ENCODE results near the gene ATP8B4. TPM values are rescaled to one million over a fixed set of nuclear protein-coding genes. Genes with fewer than 3 reads are reported as not detected.

The ATP8B4 gene
- total and polyA plus RNA-seq, 12 donors: 0.39 to 5.3 (median 1.6) TPM

DNA sequence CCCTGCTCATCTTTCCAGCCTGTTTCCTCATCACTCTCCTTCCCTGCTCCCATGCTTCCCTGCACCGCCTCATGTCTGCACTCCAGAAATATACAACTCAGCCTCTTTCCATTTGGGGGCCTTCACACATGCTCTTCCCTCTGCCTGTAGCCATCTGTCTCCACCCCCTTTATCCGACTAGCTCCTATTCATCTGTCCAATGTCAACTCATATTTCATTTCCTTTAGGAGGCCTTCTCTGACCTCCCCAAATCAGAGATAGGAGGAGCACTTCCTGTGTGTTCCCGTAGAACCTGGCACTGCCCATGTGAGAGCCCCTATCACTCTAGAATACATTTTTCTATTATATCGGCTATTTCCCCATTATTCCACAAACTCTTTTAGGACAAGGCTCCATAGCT, 10.6 kb downstream of the ATP8B4 start:
- 61 to 66% methylated on average over 4 of the region's 4 CpGs for WGBS, 2 donors
- TF ChIP-seq, protein P1, sequence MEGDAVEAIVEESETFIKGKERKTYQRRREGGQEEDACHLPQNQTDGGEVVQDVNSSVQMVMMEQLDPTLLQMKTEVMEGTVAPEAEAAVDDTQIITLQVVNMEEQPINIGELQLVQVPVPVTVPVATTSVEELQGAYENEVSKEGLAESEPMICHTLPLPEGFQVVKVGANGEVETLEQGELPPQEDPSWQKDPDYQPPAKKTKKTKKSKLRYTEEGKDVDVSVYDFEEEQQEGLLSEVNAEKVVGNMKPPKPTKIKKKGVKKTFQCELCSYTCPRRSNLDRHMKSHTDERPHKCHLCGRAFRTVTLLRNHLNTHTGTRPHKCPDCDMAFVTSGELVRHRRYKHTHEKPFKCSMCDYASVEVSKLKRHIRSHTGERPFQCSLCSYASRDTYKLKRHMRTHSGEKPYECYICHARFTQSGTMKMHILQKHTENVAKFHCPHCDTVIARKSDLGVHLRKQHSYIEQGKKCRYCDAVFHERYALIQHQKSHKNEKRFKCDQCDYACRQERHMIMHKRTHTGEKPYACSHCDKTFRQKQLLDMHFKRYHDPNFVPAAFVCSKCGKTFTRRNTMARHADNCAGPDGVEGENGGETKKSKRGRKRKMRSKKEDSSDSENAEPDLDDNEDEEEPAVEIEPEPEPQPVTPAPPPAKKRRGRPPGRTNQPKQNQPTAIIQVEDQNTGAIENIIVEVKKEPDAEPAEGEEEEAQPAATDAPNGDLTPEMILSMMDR (IDR thresholded peaks at IDR 0.05): no peak
- H3K27ac ChIP-seq: peak overlapping the region in 6 of 10 donors; percentile 1 to 88 (median 28)

DNA sequence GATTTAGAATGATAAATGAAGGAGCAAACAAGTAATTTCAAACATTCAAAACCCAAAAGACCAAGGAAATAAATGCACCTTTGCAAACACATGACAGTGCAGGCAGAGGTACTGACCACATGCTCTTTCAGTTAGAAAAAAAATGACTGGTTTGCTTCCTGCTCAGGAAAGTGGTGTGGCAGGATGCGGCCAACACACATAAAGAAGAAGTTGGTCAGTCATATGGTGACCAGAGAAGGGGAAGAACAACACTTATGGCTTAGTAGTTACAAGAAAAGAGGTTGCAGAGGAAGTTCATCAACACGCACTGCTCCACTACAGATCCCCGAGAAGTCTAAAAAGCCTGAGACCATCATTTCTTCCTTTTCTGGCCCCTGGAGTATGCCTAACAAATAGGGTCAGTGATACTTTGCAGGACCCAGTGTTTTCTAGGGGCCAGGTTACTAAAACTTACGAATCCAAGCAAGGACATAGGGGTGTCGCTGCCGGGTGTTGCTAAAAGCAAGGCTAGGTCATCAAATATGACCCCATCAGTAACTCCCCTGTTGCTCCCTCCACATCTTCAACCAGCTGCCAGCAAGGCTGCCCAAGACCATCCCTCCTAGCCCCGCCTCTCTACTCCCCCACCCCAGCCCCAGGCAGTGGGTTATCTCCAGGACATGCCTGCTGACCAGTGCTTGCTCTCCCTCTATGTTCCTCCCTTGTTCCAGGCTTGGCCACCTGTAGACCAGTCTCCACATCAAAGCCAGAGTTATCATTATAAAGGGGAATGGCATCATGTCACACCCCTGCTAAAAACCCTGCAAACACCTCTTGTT, 11.2 kb downstream of the ATP8B4 start:
- Histone ChIP-seq H3K27ac (peak overlapping the region in 6 of 10 donors; percentile 1 to 88 (median 40)), H3K4me1 (peaks cover 0 to 47% (median 5%) of the 10 kb centered on the region in 9 donors), H3K27me3 (peaks cover 0 to 6% (median 0%) of the 10 kb centered on the region in 7 donors), H3K4me3 (peak overlapping the region in 1 of 10 donors; percentile 13), H3K9me3 (peaks cover 0 to 4% (median 0%) of the 10 kb centered on the region in 11 donors), H3K36me3 (peaks cover 0 to 5% (median 0%) of the 10 kb centered on the region in 9 donors)
- intact Hi-C loops (cut with DNase I): no loop called here
- TF ChIP-seq, protein P1 (IDR thresholded peaks at IDR 0.05): no peak
- peak in 7 of 8 donors; percentile 66 to 90 (median 74) for ATAC-seq
- WGBS, 2 donors: 78 to 89% methylated on average over 7 of the region's 7 CpGs
- DNase-seq: no peak

More for the DNA sequence above, 10.6 kb downstream of the ATP8B4 start:
- Histone ChIP-seq H3K36me3 (peaks cover 0 to 5% (median 0%) of the 10 kb centered on the region in 9 donors), H3K9me3 (no peaks in the 10 kb centered on the region), H3K4me3 (peak overlapping the region in 1 of 10 donors; percentile 29), H3K27me3 (peaks cover 0 to 11% (median 0%) of the 10 kb centered on the region in 7 donors), H3K4me1 (peaks cover 0 to 52% (median 5%) of the 10 kb centered on the region in 9 donors)
- intact Hi-C loops (cut with DNase I): no loop called here
- no peak for ATAC-seq
- no peak for DNase-seq

DNA sequence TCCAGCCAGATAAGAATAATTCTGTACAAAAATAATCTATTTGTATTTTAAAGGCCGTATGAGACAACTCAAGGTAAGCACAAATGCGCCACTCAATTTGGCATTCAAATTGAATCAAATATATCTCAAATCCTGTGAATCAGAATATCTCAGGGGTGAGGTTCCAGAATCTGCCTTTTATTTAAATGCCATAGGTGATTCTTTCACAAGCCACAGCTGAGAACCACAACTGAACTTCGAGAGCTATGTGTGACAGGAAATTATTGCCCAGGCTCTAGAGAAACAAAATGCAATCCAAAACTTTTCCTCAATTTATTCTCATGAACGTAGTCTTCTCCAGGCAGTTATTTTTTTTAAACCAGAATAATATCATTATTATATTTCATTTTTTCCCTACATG, 11.9 kb downstream of the ATP8B4 start:
- peaks cover 0 to 47% (median 5%) of the 10 kb centered on the region in 9 donors for H3K4me1 ChIP-seq
- ATAC-seq (no peak), DNase-seq (no peak)
- no peak overlapping the region for H3K4me3 ChIP-seq
- peaks cover 0 to 4% (median 0%) of the 10 kb centered on the region in 11 donors for H3K9me3 ChIP-seq
- 76 to 83% methylated on average over 4 of the region's 4 CpGs for WGBS, 2 donors
- peaks cover 0 to 5% (median 0%) of the 10 kb centered on the region in 9 donors for H3K36me3 ChIP-seq
- H3K27me3 ChIP-seq: peaks cover 0 to 4% (median 0%) of the 10 kb centered on the region in 7 donors
- H3K27ac ChIP-seq: peak overlapping the region in 1 of 10 donors; percentile 88
- TF ChIP-seq, protein P1 (IDR thresholded peaks at IDR 0.05): no peak
- intact Hi-C loops (cut with DNase I): no loop called here

DNA sequence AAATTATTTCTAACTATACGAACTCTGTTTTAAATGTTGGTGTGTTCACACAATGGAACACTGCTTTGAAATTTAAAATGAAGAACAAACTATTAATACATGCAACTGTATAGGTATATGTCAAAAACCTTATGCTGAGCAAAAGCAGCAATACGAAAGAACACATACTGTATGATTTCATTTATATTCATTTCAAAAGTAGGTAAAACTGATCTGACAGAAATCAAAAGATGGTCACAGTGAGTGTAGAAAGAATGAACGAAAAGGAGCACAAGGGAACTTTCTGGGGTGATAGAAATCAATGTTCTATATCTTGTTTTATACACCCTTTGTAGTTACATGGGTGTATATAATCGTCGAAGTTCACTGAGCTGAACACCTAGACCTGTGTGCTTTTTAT, 12.6 kb downstream of the ATP8B4 start:
- Histone ChIP-seq H3K27me3 (peaks cover 0 to 4% (median 0%) of the 10 kb centered on the region in 7 donors), H3K27ac (peak overlapping the region in 1 of 10 donors; percentile 88), H3K4me3 (no peak overlapping the region), H3K36me3 (peaks cover 0 to 5% (median 0%) of the 10 kb centered on the region in 9 donors), H3K4me1 (peaks cover 0 to 45% (median 5%) of the 10 kb centered on the region in 9 donors), H3K9me3 (peaks cover 0 to 4% (median 0%) of the 10 kb centered on the region in 11 donors)
- ATAC-seq (no peak), DNase-seq (no peak)
- 88 to 89% methylated on average over 5 of the region's 5 CpGs for WGBS, 2 donors
- intact Hi-C loops (cut with DNase I): no loop called here
- TF ChIP-seq, protein P1 (IDR thresholded peaks at IDR 0.05): no peak
